Gastrocnemius medialis (tissue), 4 donors: Measurements from ENCODE around the gene TCF7L2. TPM values are rescaled to one million over a fixed set of nuclear protein-coding genes. Genes with fewer than 3 reads are reported as not detected.

Source experiments
- ATAC-seq, 2 donors: fragments of 150-250 bp; one replicate each; pipeline ENCODE4 v1.9.1; 2016
- DNase-seq, 2 donors: peaks; one replicate each; pipeline ENCODE4 v3.0.0-alpha.2; 2019
- H3K27ac ChIP-seq, 4 donors: fragments of 200-600 bp; sonication (generic); 1 replicate in 1 of 4; 2 replicates in 3 of 4; pipeline ENCODE4 v1.5.1; 2016 to 2018; ENCODE audit warnings: mild to moderate bottlenecking in 2 of 4, moderate library complexity in 1 of 4
- H3K27me3 ChIP-seq, 3 donors: fragments of 200-600 bp; sonication (generic) in 2 of 3; 1 replicate in 1 of 3; 2 replicates in 2 of 3; pipeline versions ENCODE4 v1.5.1 to v1.6.0; 2016 to 2019; ENCODE audit warnings: mild to moderate bottlenecking in 1 of 3, moderate library complexity in 1 of 3
- H3K36me3 ChIP-seq, 2 donors: fragments of 200-600 bp; sonication (generic) in 1 of 2; one replicate each; pipeline ENCODE4 v1.5.1; 2017 to 2018
- H3K4me1 ChIP-seq, 2 donors: fragments of 200-600 bp; sonication (generic) in 1 of 2; one replicate each; pipeline ENCODE4 v1.5.1; 2016 to 2017; ENCODE audit warnings: mild to moderate bottlenecking in 2 of 2
- H3K4me3 ChIP-seq, 4 donors: fragments of 200-600 bp; sonication (generic) in 3 of 4; 1 replicate in 1 of 4; 2 replicates in 3 of 4; pipeline ENCODE4 v1.5.1; 2016 to 2019; ENCODE audit warnings: mild to moderate bottlenecking in 2 of 4
- H3K9me3 ChIP-seq, 3 donors: fragments of 200-600 bp; sonication (generic) in 2 of 3; 1 replicate in 1 of 3; 2 replicates in 2 of 3; pipeline ENCODE4 v1.5.1; 2016 to 2019
- CTCF ChIP-seq, 5 experiments: fragments of 450-650 bp in 3 of 5; fragments of 200-600 bp in 2 of 5; sonication (generic) in 2 of 5; IDR thresholded peaks in 4 of 5; conservative IDR thresholded peaks in 1 of 5; 1 replicate in 4 of 5; 2 replicates in 1 of 5; pipeline ENCODE4 v1.5.1; 2016 to 2019; ENCODE audit warnings: antibody characterized with exemption in 5 of 5, mild to moderate bottlenecking in 3 of 5, moderate library complexity in 3 of 5
- POLR2A ChIP-seq, 2 donors: fragments of 450-650 bp; IDR thresholded peaks; one replicate each; pipeline ENCODE4 v1.6.1; 2017; ENCODE audit warnings: antibody characterized with exemption in 2 of 2, mild to moderate bottlenecking in 2 of 2, moderate library complexity in 2 of 2
- in situ Hi-C, 4 donors: fragments of 200-750 bp; cut with MboI; loops; one replicate each; pipeline versions ENCODE4 v1.15.0 to v1.8.0; 2017; ENCODE audit warnings: low sequenced_read_pairs in 4 of 4
- intact Hi-C: fragments of 100-400 bp; cut with DNase I; formaldehyde crosslinking; loops from one replicate; pipeline ENCODE4 v1.15.1; 2023; ENCODE audit warnings: low total_unique reads
- total RNA-seq, 4 donors: library from RNA; depleted of rRNA; stranded (reverse); fragments of >200 nt; gene quantifications; one replicate each; pipeline versions ENCODE4 v1.1.0 to v1.2.3, GENCODE V29; 2016

Gene TCF7L2
- 1 to 10 TPM; 4.6 to 5.1 (median 5.0) TPM for total RNA-seq

GRCh38 chr10:112949875-112950507 is at the start of gene TCF7L2:
TCF7L2 (plus strand) TSS chr10:112950247; CDS start chr10:112950757, 510 bp downstream.
- TF ChIP-seq CTCF (IDR thresholded peaks at IDR 0.05 in 4 of 5, conservative IDR thresholded peaks at IDR 0.05 in 1 of 5) = no peak
- TF ChIP-seq POLR2A (IDR thresholded peaks at IDR 0.05) = peak; percentile 59 to 83
- in situ Hi-C loops = no loop called here

GRCh38 chr10:112902730-112903129 is 47.3 kb upstream of the TCF7L2 start:
- H3K4me1 ChIP-seq = no peaks in the 10 kb centered on the region
- H3K27me3 ChIP-seq = no peaks in the 10 kb centered on the region
- intact Hi-C loops = no loop called here
- no peak for DNase-seq
- TF ChIP-seq POLR2A (IDR thresholded peaks at IDR 0.05) (no peak), CTCF (IDR thresholded peaks at IDR 0.05 in 4 of 5, conservative IDR thresholded peaks at IDR 0.05 in 1 of 5) (no peak)
- in situ Hi-C loops = no loop called here
- H3K27ac ChIP-seq = no peak overlapping the region
- ATAC-seq = no peak
- no peaks in the 10 kb centered on the region for H3K36me3 ChIP-seq
- no peak overlapping the region for H3K4me3 ChIP-seq
- H3K9me3 ChIP-seq = no peaks in the 10 kb centered on the region

More at GRCh38 chr10:112949875-112950507, at the start of gene TCF7L2:
- DNase-seq (peak; percentile 88 to 92), ATAC-seq (peak; percentile 71 to 77)
- no peaks in the 10 kb centered on the region for H3K9me3 ChIP-seq
- H3K36me3 ChIP-seq = no peaks in the 10 kb centered on the region
- peak within 1 kb of the TSS; percentile 90 to 96 (median 94) for H3K27ac ChIP-seq
- H3K4me1 ChIP-seq = peaks cover 18 to 32% of the 10 kb centered on the region in 2 donors
- peak within 1 kb of the TSS; percentile 77 to 84 (median 82) for H3K4me3 ChIP-seq
- no peaks in the 10 kb centered on the region for H3K27me3 ChIP-seq
- intact Hi-C loops = loop anchor here (5.0 kb wide), 2 partner anchors 77 to 177 kb away; no protein-coding TSS in a partner anchor

GRCh38 chr10:112904000-112904399 is 46.0 kb upstream of the TCF7L2 start:
- no peaks in the 10 kb centered on the region for H3K27me3 ChIP-seq
- H3K4me1 ChIP-seq = no peaks in the 10 kb centered on the region
- no peaks in the 10 kb centered on the region for H3K36me3 ChIP-seq
- H3K27ac ChIP-seq = no peak overlapping the region
- no peak for ATAC-seq
- intact Hi-C loops = no loop called here
- in situ Hi-C loops = no loop called here
- H3K9me3 ChIP-seq = no peaks in the 10 kb centered on the region
- no peak overlapping the region for H3K4me3 ChIP-seq
- no peak for DNase-seq
- TF ChIP-seq CTCF (IDR thresholded peaks at IDR 0.05 in 4 of 5, conservative IDR thresholded peaks at IDR 0.05 in 1 of 5) (no peak), POLR2A (IDR thresholded peaks at IDR 0.05) (no peak)

GRCh38 chr10:112906945-112907344 is 43.1 kb upstream of the TCF7L2 start:
- ATAC-seq (peak in 1 of 2 donors; percentile 79), DNase-seq (peak; percentile 5 to 19)
- Histone ChIP-seq H3K4me3 (no peak overlapping the region), H3K4me1 (no peaks in the 10 kb centered on the region), H3K9me3 (no peaks in the 10 kb centered on the region), H3K36me3 (no peaks in the 10 kb centered on the region), H3K27ac (peak overlapping the region in 1 of 4 donors; percentile 28), H3K27me3 (no peaks in the 10 kb centered on the region)
- in situ Hi-C loops = no loop called here
- intact Hi-C loops = no loop called here
- TF ChIP-seq CTCF (IDR thresholded peaks at IDR 0.05 in 4 of 5, conservative IDR thresholded peaks at IDR 0.05 in 1 of 5) (no peak), POLR2A (IDR thresholded peaks at IDR 0.05) (no peak)
